ENCODE data around the gene CT47A1.
"Not testable (repeated sequence)": the region's sequence is repeated elsewhere in the genome, so short reads cannot be mapped to it uniquely, and the experiment has no call there.

DNA sequence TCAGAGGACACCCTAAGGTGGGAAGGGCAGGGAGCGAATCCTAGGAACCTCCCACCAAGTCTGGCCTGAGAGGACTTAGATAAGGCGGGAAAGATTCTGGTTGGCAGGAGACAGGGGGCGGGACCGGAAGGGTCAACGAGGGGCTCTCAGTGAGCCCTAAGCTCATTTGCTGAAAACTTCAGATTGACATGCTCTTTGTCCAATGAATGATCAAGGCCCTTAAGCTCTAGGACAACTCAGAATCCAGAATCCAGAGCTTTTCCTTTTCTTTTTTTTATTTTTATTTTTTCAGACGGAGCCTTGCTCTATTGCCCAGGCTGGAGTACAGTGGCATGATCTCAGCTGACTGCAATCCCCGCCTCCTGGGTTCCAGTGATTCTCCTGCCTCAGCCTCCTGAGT lies 29.1 kb downstream of the CT47A1 start, which contains the start of gene CT47A7:
- TF ChIP-seq CTCF (conservative IDR thresholded peaks at IDR 0.05); EZH2 (IDR thresholded peaks at IDR 0.05; ENCODE audit: low read depth): not testable (repeated sequence)
